Natural killer cell (primary cell): ENCODE measurements around the gene ZNF48. TPM values are rescaled to one million over a fixed set of nuclear protein-coding genes. Genes with fewer than 3 reads are reported as not detected.
A peak's percentile ranks its signal among the peaks of the same experiment; 100 is the strongest.

ENCODE experiments used
- ATAC-seq, 3 donors: fragments of 150-1000 bp in 2 of 3; fragments of 200-7000 bp in 1 of 3; cut with Tn5 transposase; 1 replicate in 1 of 3; 2 replicates in 2 of 3; pipeline ENCODE4 v1.10.0; 2021; ENCODE audit warnings: mild to moderate bottlenecking in 2 of 3, moderate library complexity in 2 of 3
- DNase-seq, 2 donors: peaks; one replicate each; pipeline versions ENCODE4 v3.0.0 to v3.0.0-alpha.2; 2013 to 2021; ENCODE audit warnings: mixed read lengths in 1 of 2
- H3K27ac ChIP-seq: one replicate; pipeline ENCODE4 v1.5.1; 2013; ENCODE audit warnings: mild to moderate bottlenecking, low read length
- H3K27me3 ChIP-seq: one replicate; pipeline ENCODE4 v1.6.1; 2013; ENCODE audit warnings: low read length; ENCODE audit not compliant: control insufficient read depth, insufficient read depth
- H3K36me3 ChIP-seq: one replicate; pipeline ENCODE4 v1.6.1; 2013; ENCODE audit warnings: low read length; ENCODE audit not compliant: control insufficient read depth, insufficient read depth
- H3K4me1 ChIP-seq: one replicate; pipeline ENCODE4 v1.6.1; 2013; ENCODE audit warnings: low read length; ENCODE audit not compliant: control insufficient read depth, insufficient read depth
- H3K4me3 ChIP-seq: one replicate; pipeline ENCODE4 v1.5.1; 2013; ENCODE audit warnings: low read length
- H3K9me3 ChIP-seq: one replicate; pipeline ENCODE4 v1.6.1; 2013; ENCODE audit warnings: low read length; ENCODE audit not compliant: control insufficient read depth, insufficient read depth
- H3K27ac Mint-ChIP-seq, 2 donors: one replicate each; pipeline ENCODE4 v1.8.0; 2022; ENCODE audit warnings: mild to moderate bottlenecking in 2 of 2, mixed read lengths in 2 of 2, moderate library complexity in 1 of 2
- H3K27me3 Mint-ChIP-seq, 2 donors: one replicate each; pipeline ENCODE4 v1.8.0; 2022; ENCODE audit warnings: low read depth in 2 of 2, mixed read lengths in 2 of 2
- H3K36me3 Mint-ChIP-seq: one replicate; pipeline ENCODE4 v1.8.0; 2022; ENCODE audit warnings: mixed read lengths
- H3K4me1 Mint-ChIP-seq, 2 donors: one replicate each; pipeline ENCODE4 v1.8.0; 2022; ENCODE audit warnings: mixed read lengths in 2 of 2
- H3K4me3 Mint-ChIP-seq: one replicate; pipeline ENCODE4 v1.8.0; 2022; ENCODE audit warnings: mild to moderate bottlenecking, moderate library complexity, mixed read lengths
- H3K9me3 Mint-ChIP-seq, 2 donors: one replicate each; pipeline ENCODE4 v1.8.0; 2022; ENCODE audit warnings: mixed read lengths in 2 of 2
- WGBS: methylation state at CpG from one replicate; pipeline ENCODE4 v1.1.7; 2013; ENCODE audit warnings: missing lambda C conversion rate; ENCODE audit not compliant: insufficient coverage; 5-methylcytosine and 5-hydroxymethylcytosine counted together
- intact Hi-C: fragments of 100-400 bp; cut with micrococcal nuclease; formaldehyde crosslinking; loops from one replicate; pipeline ENCODE4 v1.14.2; 2022
- total RNA-seq, 4 donors: library from RNA; stranded (reverse); fragments of 120-200 nt in 1 of 4; gene quantifications; one replicate each; pipeline versions ENCODE4 v1.2.3 to v1.2.4, GENCODE V29; 2013 to 2022
- TF ChIP-seq, protein P1 (sequence below): fragments of 200-600 bp; IDR thresholded peaks from one replicate; pipeline ENCODE4 v1.8.0; 2022; ENCODE audit warnings: antibody characterized with exemption

Gene ZNF48
- total RNA-seq, 3 donors from 2014 or later (not counting 1 experiment from before 2014, with no cell fraction given) = 5.5 to 7.4 (median 7.1) TPM

DNA sequence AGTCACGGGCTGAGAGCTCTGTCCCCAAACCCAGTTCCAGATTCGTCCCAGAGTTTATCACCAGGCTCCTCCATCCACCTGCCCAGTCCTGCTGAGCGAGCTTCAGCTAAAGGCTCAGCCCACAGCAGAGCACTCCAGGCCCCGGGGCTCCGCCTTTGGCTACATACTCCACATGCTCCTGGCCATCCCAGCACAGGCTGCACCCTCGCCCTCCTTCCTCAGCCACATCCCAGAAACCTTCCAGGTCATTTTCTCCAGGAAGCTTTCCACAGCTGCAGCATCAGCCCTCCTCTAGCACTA, 35.4 kb upstream of the ZNF48 start:
- Histone ChIP-seq H3K4me3 (no peak overlapping the region), H3K9me3 (no peaks in the 10 kb centered on the region), H3K27me3 (no peaks in the 10 kb centered on the region), H3K4me1 (peaks cover 16% of the 10 kb centered on the region), H3K27ac (no peak overlapping the region), H3K36me3 (peaks cover 35% of the 10 kb centered on the region)
- no peak overlapping the region for H3K4me3 Mint-ChIP-seq
- no peaks in the 10 kb centered on the region for H3K27me3 Mint-ChIP-seq
- 97% methylated on average over 6 of the region's 6 CpGs for WGBS
- H3K9me3 Mint-ChIP-seq = no peaks in the 10 kb centered on the region
- H3K4me1 Mint-ChIP-seq = peaks cover 32 to 39% of the 10 kb centered on the region in 2 donors
- no peak for ATAC-seq
- peak overlapping the region in 1 of 2 donors; percentile 8 for H3K27ac Mint-ChIP-seq
- peaks cover 15% of the 10 kb centered on the region for H3K36me3 Mint-ChIP-seq
- intact Hi-C loops = no loop called here
- no peak for DNase-seq
- TF ChIP-seq, protein P1, sequence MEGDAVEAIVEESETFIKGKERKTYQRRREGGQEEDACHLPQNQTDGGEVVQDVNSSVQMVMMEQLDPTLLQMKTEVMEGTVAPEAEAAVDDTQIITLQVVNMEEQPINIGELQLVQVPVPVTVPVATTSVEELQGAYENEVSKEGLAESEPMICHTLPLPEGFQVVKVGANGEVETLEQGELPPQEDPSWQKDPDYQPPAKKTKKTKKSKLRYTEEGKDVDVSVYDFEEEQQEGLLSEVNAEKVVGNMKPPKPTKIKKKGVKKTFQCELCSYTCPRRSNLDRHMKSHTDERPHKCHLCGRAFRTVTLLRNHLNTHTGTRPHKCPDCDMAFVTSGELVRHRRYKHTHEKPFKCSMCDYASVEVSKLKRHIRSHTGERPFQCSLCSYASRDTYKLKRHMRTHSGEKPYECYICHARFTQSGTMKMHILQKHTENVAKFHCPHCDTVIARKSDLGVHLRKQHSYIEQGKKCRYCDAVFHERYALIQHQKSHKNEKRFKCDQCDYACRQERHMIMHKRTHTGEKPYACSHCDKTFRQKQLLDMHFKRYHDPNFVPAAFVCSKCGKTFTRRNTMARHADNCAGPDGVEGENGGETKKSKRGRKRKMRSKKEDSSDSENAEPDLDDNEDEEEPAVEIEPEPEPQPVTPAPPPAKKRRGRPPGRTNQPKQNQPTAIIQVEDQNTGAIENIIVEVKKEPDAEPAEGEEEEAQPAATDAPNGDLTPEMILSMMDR = no peak

DNA sequence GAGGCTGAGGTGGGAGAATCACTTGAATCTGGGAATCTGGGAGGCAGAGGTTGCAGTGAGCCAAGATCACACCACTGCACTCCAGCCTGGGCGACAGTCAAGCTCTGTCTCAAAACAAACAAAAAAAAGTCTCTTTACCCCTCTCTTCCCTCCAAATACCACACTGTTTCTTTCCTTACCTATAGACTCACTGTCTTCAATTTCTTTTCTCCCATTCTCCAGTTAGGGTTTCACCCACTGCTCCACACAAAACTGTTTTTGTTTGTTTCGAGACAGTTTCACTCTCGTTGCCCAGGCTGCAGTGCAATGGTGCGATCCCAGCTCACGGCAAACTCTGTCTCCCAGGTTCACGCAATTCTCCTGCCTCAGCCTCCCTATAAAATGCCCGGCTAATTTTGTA, 34.0 kb upstream of the ZNF48 start:
- Histone ChIP-seq H3K36me3 (peaks cover 44% of the 10 kb centered on the region), H3K27ac (no peak overlapping the region), H3K4me1 (peaks cover 7% of the 10 kb centered on the region), H3K27me3 (no peaks in the 10 kb centered on the region), H3K4me3 (no peak overlapping the region), H3K9me3 (no peaks in the 10 kb centered on the region)
- DNase-seq (no peak), ATAC-seq (no peak)
- Mint-ChIP-seq H3K27me3 (no peaks in the 10 kb centered on the region), H3K27ac (peak overlapping the region in 1 of 2 donors; percentile 8), H3K4me1 (peaks cover 27 to 35% of the 10 kb centered on the region in 2 donors), H3K4me3 (no peak overlapping the region), H3K9me3 (no peaks in the 10 kb centered on the region), H3K36me3 (peaks cover 15% of the 10 kb centered on the region)
- WGBS = 97% methylated on average over 7 of the region's 7 CpGs
- intact Hi-C loops = no loop called here
- TF ChIP-seq, protein P1 = no peak

DNA sequence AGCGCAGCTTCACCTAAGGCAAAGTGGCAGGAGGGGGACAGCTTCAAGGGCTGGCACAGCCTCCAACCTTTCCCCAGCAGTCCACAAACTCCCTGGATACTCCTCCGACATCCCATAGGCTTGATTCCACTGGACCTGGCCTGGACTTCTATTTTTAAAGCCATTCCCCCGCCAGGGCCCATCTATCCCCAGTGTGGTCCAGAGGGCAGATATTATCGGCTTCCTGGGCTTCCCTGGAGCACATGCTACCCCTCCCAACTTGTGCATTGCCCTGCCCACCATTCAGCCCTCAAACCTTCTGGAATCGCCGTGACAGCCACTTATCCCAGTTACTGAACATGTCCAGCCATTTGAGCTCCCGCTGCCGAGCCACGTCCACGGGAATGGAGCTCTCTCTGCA, 30.0 kb upstream of the ZNF48 start:
- Mint-ChIP-seq H3K9me3 (no peaks in the 10 kb centered on the region), H3K4me1 (peaks cover 49 to 54% of the 10 kb centered on the region in 2 donors), H3K27me3 (no peaks in the 10 kb centered on the region), H3K27ac (no peak overlapping the region), H3K4me3 (no peak overlapping the region), H3K36me3 (peaks cover 15% of the 10 kb centered on the region)
- Histone ChIP-seq H3K4me1 (peaks cover 24% of the 10 kb centered on the region), H3K27ac (no peak overlapping the region), H3K4me3 (no peak overlapping the region), H3K27me3 (no peaks in the 10 kb centered on the region), H3K9me3 (no peaks in the 10 kb centered on the region), H3K36me3 (peaks cover 26% of the 10 kb centered on the region)
- intact Hi-C loops = no loop called here
- TF ChIP-seq, protein P1 = no peak
- DNase-seq (no peak), ATAC-seq (no peak)
- 96% methylated on average over 10 of the region's 10 CpGs for WGBS

DNA sequence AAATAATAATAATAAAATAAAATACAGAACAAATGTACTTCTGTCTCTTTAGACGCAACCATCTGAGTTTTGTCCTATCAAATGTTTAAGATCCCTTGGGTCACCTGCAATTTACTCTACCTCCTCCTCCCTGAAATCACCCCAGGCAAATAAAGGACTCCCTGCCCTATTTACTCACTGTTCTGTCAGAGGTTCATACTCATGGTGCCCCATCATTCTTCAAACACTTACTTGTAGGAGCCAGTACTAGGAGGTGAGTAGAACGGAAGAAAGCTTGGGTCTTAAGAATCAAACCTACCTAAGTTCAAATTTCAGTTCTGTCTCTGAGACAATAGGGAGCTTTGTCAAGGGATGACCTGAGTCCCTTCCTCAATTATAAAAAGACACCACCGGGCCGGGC, 28.7 kb upstream of the ZNF48 start:
- Histone ChIP-seq H3K4me3 (no peak overlapping the region), H3K36me3 (peaks cover 26% of the 10 kb centered on the region), H3K4me1 (peaks cover 30% of the 10 kb centered on the region), H3K9me3 (no peaks in the 10 kb centered on the region), H3K27ac (no peak overlapping the region), H3K27me3 (no peaks in the 10 kb centered on the region)
- 91% methylated on average over 4 of the region's 4 CpGs for WGBS
- TF ChIP-seq, protein P1 = no peak
- Mint-ChIP-seq H3K9me3 (no peaks in the 10 kb centered on the region), H3K4me3 (peak overlapping the region; percentile 93), H3K36me3 (peaks cover 15% of the 10 kb centered on the region), H3K27me3 (peaks cover 0 to 3% of the 10 kb centered on the region in 2 donors), H3K27ac (peak overlapping the region; percentile 80 to 88), H3K4me1 (peaks cover 58 to 61% of the 10 kb centered on the region in 2 donors)
- DNase-seq (no peak), ATAC-seq (no peak)
- intact Hi-C loops = no loop called here
